Stomach (tissue), 9 donors: ENCODE measurements around the gene PTMA. TPM values are rescaled to one million over a fixed set of nuclear protein-coding genes. Genes with fewer than 3 reads are reported as not detected.

ENCODE experiments used
- DNase-seq, 2 donors: peaks; one replicate each; pipeline versions ENCODE4 v3.0.0 to v3.0.0-alpha.2; 2013 to 2019
- H3K27ac ChIP-seq, 5 donors: fragments of 200-600 bp in 4 of 5; sonication (generic) in 4 of 5; one replicate each; pipeline ENCODE4 v1.5.1; 2013 to 2019; ENCODE audit warnings: mild to moderate bottlenecking in 1 of 5, moderate library complexity in 1 of 5
- H3K27me3 ChIP-seq, 3 donors: fragments of 200-600 bp; sonication (generic); one replicate each; pipeline ENCODE4 v1.5.1; 2017 to 2019; ENCODE audit warnings: mixed run types in 1 of 3
- H3K36me3 ChIP-seq, 4 donors: fragments of 200-600 bp; sonication (generic); 1 replicate in 3 of 4; 2 replicates in 1 of 4; pipeline ENCODE4 v1.5.1; 2016 to 2019
- H3K4me1 ChIP-seq, 4 donors: fragments of 200-600 bp; sonication (generic); one replicate each; pipeline ENCODE4 v1.5.1; 2016 to 2019
- H3K4me3 ChIP-seq, 4 donors: fragments of 200-600 bp; sonication (generic) in 3 of 4; one replicate each; pipeline ENCODE4 v1.5.1; 2016 to 2019; ENCODE audit warnings: mild to moderate bottlenecking in 1 of 4
- H3K9me3 ChIP-seq, 4 donors: fragments of 200-600 bp; sonication (generic); one replicate each; pipeline ENCODE4 v1.5.1; 2016 to 2019
- EP300 ChIP-seq: sonication (generic); formaldehyde crosslinking; IDR thresholded peaks from one replicate; pipeline ENCODE4 v1.6.1; 2017; ENCODE audit warnings: antibody characterized with exemption
- POLR2A ChIP-seq, 4 donors: fragments of 450-650 bp; IDR thresholded peaks; one replicate each; pipeline ENCODE4 v1.6.1; 2016; ENCODE audit warnings: antibody characterized with exemption in 4 of 4, control low read depth in 2 of 4, mild to moderate bottlenecking in 1 of 4, moderate library complexity in 1 of 4
- POLR2AphosphoS5 ChIP-seq, 3 donors: sonication (generic); formaldehyde crosslinking; IDR thresholded peaks; one replicate each; pipeline ENCODE4 v1.6.1; 2016; ENCODE audit warnings: antibody characterized with exemption in 3 of 3
- WGBS, 5 donors: extraction: QIAGEN DNeasy Blood & Tissue Kit in 3 of 5; methylation state at CpG; one replicate each; pipeline versions ENCODE4 v1.1.5 to v1.1.7; 2013 to 2018; 5-methylcytosine and 5-hydroxymethylcytosine counted together
- intact Hi-C: fragments of 100-400 bp; cut with DNase I; formaldehyde crosslinking; loops from one replicate; pipeline ENCODE4 v1.15.1; 2023; ENCODE audit warnings: low total_unique reads
- polyA plus RNA-seq, 3 donors: library from polyadenylated mRNA; stranded (reverse); fragments of 200-250 nt; gene quantifications; one replicate each; pipeline ENCODE4 v1.2.3, GENCODE V29; 2013
- total RNA-seq, 5 donors: library from RNA; depleted of rRNA; stranded (reverse); fragments of >200 nt; gene quantifications; one replicate each; pipeline versions ENCODE4 v1.1.0 to v1.2.3, GENCODE V29; 2014 to 2016
- TF ChIP-seq, protein P1 (sequence below), 7 experiments: fragments of 450-650 bp in 4 of 7; fragments of 200-600 bp in 3 of 7; sonication (generic) in 3 of 7; IDR thresholded peaks; one replicate each; pipeline ENCODE4 v1.5.1; 2016 to 2019; ENCODE audit warnings: antibody characterized with exemption in 7 of 7, control low read depth in 2 of 7, mild to moderate bottlenecking in 1 of 7
- donor health status: healthy with polysubstance abuse.
- donor health status: Bipolar disorder and iron deficiency.
- donor health status: healthy.

PTMA gene
- total and polyA plus RNA-seq, 8 donors = 244 to 2,006 (median 1,059) TPM

DNA sequence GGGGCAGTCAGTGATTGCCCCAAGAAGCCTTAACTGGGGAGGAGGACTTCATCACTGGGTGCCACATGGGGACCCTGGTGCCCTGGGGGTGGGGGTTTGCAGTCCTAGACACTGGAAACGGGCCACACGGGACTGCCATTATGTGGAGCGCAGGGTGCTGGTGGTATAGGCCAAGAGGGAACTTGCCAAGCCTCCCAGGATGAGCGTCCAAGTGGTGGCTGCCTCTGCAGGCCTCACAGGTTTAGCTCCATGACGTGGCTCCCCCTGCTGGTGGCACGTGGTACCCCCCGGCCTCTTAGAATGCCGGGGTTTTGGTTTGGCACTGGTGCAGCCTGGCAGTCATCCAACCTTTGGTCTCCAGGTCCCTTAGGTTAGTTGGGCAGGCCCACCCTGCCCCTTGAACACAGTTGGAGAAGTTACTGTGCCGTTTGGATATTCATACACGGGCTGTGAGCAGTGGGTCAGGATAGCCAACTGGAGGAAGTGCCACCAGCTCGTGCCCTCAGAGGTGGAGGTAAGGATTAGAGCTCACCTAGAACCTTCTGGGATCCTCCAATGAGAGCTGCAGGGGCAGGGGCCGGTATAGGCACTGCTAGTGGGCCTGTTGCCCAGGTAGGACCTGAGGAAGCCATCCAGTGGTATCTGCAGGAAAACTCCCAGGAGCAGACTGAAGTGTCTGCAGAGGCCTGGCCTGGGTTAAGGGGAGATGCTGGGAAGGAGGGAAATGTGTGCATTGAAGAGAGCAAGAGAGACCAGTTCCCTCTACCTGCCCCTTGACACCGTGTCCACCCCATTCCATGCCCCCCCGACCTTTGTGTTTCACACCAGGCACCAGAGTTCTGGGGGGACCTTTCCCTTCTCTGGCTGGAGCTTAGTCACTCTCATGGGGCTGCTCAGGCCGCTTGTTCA is 5.7 kb downstream of the PTMA start:
- peaks cover 23 to 50% (median 45%) of the 10 kb centered on the region in 4 donors for H3K4me1 ChIP-seq
- peaks cover 20 to 27% (median 24%) of the 10 kb centered on the region in 4 donors for H3K36me3 ChIP-seq
- H3K4me3 ChIP-seq = no peak overlapping the region
- H3K27ac ChIP-seq = peak overlapping the region; percentile 20 to 100 (median 76)
- peak in 2 of 3 donors; percentile 64 to 91 for TF ChIP-seq POLR2AphosphoS5 (IDR thresholded peaks at IDR 0.05)
- TF ChIP-seq, protein P1, sequence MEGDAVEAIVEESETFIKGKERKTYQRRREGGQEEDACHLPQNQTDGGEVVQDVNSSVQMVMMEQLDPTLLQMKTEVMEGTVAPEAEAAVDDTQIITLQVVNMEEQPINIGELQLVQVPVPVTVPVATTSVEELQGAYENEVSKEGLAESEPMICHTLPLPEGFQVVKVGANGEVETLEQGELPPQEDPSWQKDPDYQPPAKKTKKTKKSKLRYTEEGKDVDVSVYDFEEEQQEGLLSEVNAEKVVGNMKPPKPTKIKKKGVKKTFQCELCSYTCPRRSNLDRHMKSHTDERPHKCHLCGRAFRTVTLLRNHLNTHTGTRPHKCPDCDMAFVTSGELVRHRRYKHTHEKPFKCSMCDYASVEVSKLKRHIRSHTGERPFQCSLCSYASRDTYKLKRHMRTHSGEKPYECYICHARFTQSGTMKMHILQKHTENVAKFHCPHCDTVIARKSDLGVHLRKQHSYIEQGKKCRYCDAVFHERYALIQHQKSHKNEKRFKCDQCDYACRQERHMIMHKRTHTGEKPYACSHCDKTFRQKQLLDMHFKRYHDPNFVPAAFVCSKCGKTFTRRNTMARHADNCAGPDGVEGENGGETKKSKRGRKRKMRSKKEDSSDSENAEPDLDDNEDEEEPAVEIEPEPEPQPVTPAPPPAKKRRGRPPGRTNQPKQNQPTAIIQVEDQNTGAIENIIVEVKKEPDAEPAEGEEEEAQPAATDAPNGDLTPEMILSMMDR (IDR thresholded peaks at IDR 0.05) = peak in 6 of 7 experiments; percentile 23 to 95 (median 94)
- TF ChIP-seq POLR2A (IDR thresholded peaks at IDR 0.05) = no peak
- no peaks in the 10 kb centered on the region for H3K9me3 ChIP-seq
- no peaks in the 10 kb centered on the region for H3K27me3 ChIP-seq
- intact Hi-C loops = loop anchor here (5.0 kb wide), 2 partner anchors 37 to 107 kb away; no protein-coding TSS in a partner anchor
- 12 to 35% (median 15%) methylated on average over 5 to 15 of the region's 15 CpGs for WGBS, 5 donors
- DNase-seq = peak; percentile 94 to 95

DNA sequence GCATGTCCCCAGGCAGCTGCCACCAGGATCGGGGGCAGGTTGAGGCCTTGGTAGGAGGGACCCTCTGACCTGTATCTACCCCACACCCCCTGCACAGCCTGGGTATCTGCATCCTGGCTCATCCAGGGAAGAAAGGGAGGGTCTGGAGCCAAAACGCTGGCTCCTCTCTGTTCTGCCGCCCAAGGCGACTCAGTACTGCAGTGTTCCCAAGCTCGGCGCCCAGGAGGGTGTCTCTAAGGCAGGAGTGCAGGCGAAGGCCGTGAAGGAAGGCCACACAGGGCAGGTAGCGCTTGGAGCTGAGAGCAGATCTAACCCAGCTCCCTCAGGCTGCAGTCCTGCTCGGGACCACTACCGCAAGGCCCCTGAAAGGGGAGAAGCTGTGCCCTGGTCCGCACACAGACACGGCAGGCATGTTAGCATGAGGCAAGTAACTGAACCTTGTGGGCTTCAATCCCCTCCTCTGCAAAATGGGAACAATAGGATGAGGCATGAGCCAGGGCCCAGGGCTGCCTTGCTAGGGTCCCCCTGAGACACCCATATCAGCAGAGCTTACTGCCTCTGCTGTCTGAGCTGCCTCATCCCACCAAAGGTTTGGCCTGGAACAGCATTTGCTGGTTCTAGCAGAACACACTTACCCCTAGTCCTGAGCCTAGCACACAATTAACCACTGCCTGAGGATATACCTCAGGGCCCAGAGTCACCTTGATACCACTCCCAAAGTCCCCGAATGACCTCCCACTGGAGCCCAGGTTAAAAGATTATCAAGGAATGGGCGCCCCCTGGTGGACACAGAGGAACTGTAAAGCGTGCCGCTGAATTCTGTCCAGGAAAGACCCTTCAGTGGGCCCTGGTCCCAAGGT is 6.5 kb downstream of the PTMA start:
- 45 to 57% (median 54%) methylated on average over 17 of the region's 17 CpGs for WGBS, 5 donors
- Histone ChIP-seq H3K4me3 (no peak overlapping the region), H3K4me1 (peaks cover 23 to 49% (median 44%) of the 10 kb centered on the region in 4 donors), H3K36me3 (peaks cover 20 to 27% (median 24%) of the 10 kb centered on the region in 4 donors), H3K27ac (peak overlapping the region; percentile 16 to 100 (median 76)), H3K9me3 (no peaks in the 10 kb centered on the region), H3K27me3 (no peaks in the 10 kb centered on the region)
- intact Hi-C loops = loop anchor here (5.0 kb wide), 2 partner anchors 38 to 108 kb away; no protein-coding TSS in a partner anchor
- DNase-seq = peak; percentile 80 to 87
- TF ChIP-seq, protein P1 (IDR thresholded peaks at IDR 0.05) = peak in 5 of 7 experiments; percentile 75 to 94 (median 90)
- no peak for TF ChIP-seq EP300

DNA sequence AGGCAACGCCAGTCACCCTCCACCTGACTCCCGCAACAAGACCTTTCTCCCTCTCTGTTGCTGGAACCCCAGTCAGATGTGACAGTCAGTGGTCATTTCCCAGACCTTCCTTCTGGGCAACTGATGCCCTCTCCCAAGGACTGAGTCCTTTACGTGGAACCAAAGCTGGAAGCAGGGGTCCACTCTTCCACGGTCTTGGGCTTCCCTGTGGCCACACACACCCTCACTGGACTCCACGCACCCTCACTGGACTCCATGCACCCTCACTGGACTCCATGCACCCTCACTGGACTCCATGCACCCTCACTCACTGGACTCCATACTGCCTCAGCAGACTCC is 7.1 kb downstream of the PTMA start:
- intact Hi-C loops = no loop called here
- Histone ChIP-seq H3K27ac (no peak overlapping the region), H3K27me3 (no peaks in the 10 kb centered on the region), H3K4me3 (no peak overlapping the region), H3K36me3 (peaks cover 20 to 27% (median 24%) of the 10 kb centered on the region in 4 donors), H3K4me1 (peaks cover 23 to 49% (median 43%) of the 10 kb centered on the region in 4 donors), H3K9me3 (no peaks in the 10 kb centered on the region)
- 36 to 51% (median 50%) methylated on average over 5 of the region's 5 CpGs for WGBS, 5 donors
- DNase-seq = no peak
- TF ChIP-seq POLR2A (IDR thresholded peaks at IDR 0.05) = no peak
- no peak for TF ChIP-seq EP300
- TF ChIP-seq POLR2AphosphoS5 (IDR thresholded peaks at IDR 0.05) = no peak
- TF ChIP-seq, protein P1 (IDR thresholded peaks at IDR 0.05) = peak in 1 of 7 experiments; percentile 46

DNA sequence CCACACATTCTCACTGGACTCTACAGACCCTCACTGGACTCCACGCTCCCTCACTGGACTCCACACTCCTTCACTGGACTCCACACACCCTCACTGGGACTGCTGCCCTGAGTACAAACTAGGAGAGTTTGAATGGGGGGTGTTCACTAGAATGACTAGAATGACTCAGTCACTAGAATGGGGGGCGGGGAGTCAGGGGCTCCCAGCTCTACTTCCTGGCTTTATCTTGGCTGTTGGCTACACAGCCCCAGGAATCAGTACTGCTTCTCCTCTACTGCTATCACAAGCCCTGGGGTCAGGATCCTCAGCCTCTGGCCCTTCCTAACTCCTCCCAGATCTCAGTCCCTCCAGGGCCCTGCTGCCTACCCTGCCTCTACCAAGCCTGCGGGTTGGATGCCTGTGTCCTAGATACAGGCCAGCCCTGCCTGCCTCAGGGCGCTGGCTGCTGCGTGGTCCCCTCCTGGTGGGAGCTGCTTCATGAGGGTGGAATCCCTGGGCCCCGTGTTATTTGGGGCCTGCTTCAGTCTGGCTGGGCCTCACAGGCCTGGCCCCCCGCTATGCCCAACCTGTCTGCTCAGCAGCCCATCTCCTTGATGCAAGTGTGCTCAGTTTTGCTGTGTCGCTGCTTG is 7.8 kb downstream of the PTMA start:
- Histone ChIP-seq H3K27ac (peak overlapping the region in 1 of 5 donors; percentile 31), H3K27me3 (no peaks in the 10 kb centered on the region), H3K9me3 (no peaks in the 10 kb centered on the region), H3K4me1 (peaks cover 23 to 44% (median 39%) of the 10 kb centered on the region in 4 donors), H3K4me3 (no peak overlapping the region), H3K36me3 (peaks cover 20 to 27% (median 24%) of the 10 kb centered on the region in 4 donors)
- 85 to 96% (median 90%) methylated on average over 5 to 8 of the region's 8 CpGs for WGBS, 5 donors
- no peak for DNase-seq
- TF ChIP-seq POLR2A (IDR thresholded peaks at IDR 0.05) (no peak), EP300 (no peak), POLR2AphosphoS5 (IDR thresholded peaks at IDR 0.05) (no peak)
- TF ChIP-seq, protein P1 (IDR thresholded peaks at IDR 0.05) = no peak
- intact Hi-C loops = no loop called here
